B cell (primary cell): ENCODE measurements around the gene PEAK1.

Experiments
- CTCF ChIP-seq: fragments of 200-600 bp; IDR thresholded peaks from one replicate; pipeline ENCODE4 v1.8.0; 2022; ENCODE audit warnings: antibody characterized with exemption, mild to moderate bottlenecking
- EZH2 ChIP-seq: IDR thresholded peaks from 2 replicates; pipeline ENCODE4 v1.6.1; 2012; ENCODE audit warnings: borderline replicate concordance, low read depth, mild to moderate bottlenecking, moderate library complexity, low read length; ENCODE audit not compliant: insufficient read depth, poor library complexity, severe bottlenecking

GRCh38 chr15:77410701-77411618 is 8.9 kb downstream of the PEAK1 start:
- no peak for TF ChIP-seq CTCF
- no peak for TF ChIP-seq EZH2
